Heart right ventricle (tissue), 16 donors: ENCODE data around the gene MAN2A2. TPM values are rescaled to one million over a fixed set of nuclear protein-coding genes. Genes with fewer than 3 reads are reported as not detected.
A peak's percentile ranks its signal among the peaks of the same experiment; 100 is the strongest.

Experiments
- ATAC-seq, 8 donors: fragments of 200-7000 bp; cut with Tn5 transposase; one replicate each; pipeline ENCODE4 v1.9.1; 2020; ENCODE audit warnings: mild to moderate bottlenecking in 8 of 8, moderate library complexity in 8 of 8, moderate number of reproducible peaks in 1 of 8
- DNase-seq, 2 donors: peaks; one replicate each; pipeline ENCODE4 v3.0.0-alpha.2; 2020
- H3K27ac ChIP-seq, 10 donors: fragments of 200-600 bp; sonication (generic) in 2 of 10; one replicate each; pipeline versions ENCODE4 v1.5.0 to v1.8.0; 2020 to 2022; ENCODE audit warnings: mild to moderate bottlenecking in 3 of 10
- H3K27me3 ChIP-seq, 7 donors: fragments of 200-600 bp; one replicate each; pipeline ENCODE4 v1.8.0; 2021 to 2022; ENCODE audit warnings: mild to moderate bottlenecking in 2 of 7
- H3K36me3 ChIP-seq, 9 donors: fragments of 200-600 bp; sonication (generic) in 1 of 9; one replicate each; pipeline versions ENCODE4 v1.5.0 to v1.8.0; 2020 to 2022; ENCODE audit warnings: mild to moderate bottlenecking in 2 of 9
- H3K4me1 ChIP-seq, 9 donors: fragments of 200-600 bp; sonication (generic) in 1 of 9; one replicate each; pipeline versions ENCODE4 v1.5.0 to v1.8.0; 2020 to 2022; ENCODE audit warnings: mild to moderate bottlenecking in 4 of 9
- H3K4me3 ChIP-seq, 10 donors: fragments of 200-600 bp; sonication (generic) in 2 of 10; one replicate each; pipeline versions ENCODE4 v1.5.0 to v1.8.0; 2020 to 2022; ENCODE audit warnings: mild to moderate bottlenecking in 7 of 10, moderate library complexity in 2 of 10
- H3K9me3 ChIP-seq, 11 donors: fragments of 200-600 bp in 10 of 11; sonication (generic) in 2 of 11; one replicate each; pipeline versions ENCODE4 v1.5.0 to v1.8.0; 2013 to 2022; ENCODE audit warnings: mild to moderate bottlenecking in 2 of 11, control low read depth in 1 of 11, moderate library complexity in 1 of 11
- CTCF ChIP-seq, 9 donors: fragments of 200-600 bp; sonication (generic) in 2 of 9; IDR thresholded peaks; one replicate each; pipeline versions ENCODE4 v1.5.0 to v1.8.0; 2021 to 2022; ENCODE audit warnings: antibody characterized with exemption in 9 of 9, mild to moderate bottlenecking in 5 of 9, moderate library complexity in 1 of 9
- WGBS, 2 donors: extraction: QIAGEN DNeasy Blood & Tissue Kit; methylation state at CpG; one replicate each; pipeline ENCODE4 v1.1.7; 2013; ENCODE audit warnings: inconsistent platforms in 1 of 2; 5-methylcytosine and 5-hydroxymethylcytosine counted together
- intact Hi-C, 10 donors: fragments of 100-400 bp; cut with DNase I; formaldehyde crosslinking; loops; one replicate each; pipeline versions ENCODE4 v1.11.1 to v1.14.2; 2022
- polyA plus RNA-seq, 2 donors: library from polyadenylated mRNA; stranded (reverse); fragments of 200-250 nt; gene quantifications; one replicate each; pipeline ENCODE4 v1.2.3, GENCODE V29; 2013
- total RNA-seq, 10 donors: library from RNA; stranded (reverse); fragmentation: NEBNext Ultra II Directional in 3 of 10; extraction: Animal tissue kit (Norgen Biotek cat#: 25700) in 3 of 10; gene quantifications; one replicate each; pipeline versions ENCODE4 v1.2.1 to v1.2.4, GENCODE V29; 2021 to 2023
- donor health status: Arrhythmogenic right ventricular cardiomyopathy.
- donor health status: ischemic (EF 13 %, LVEDD 7.1; RV severe dilation, severe dysfunction).
- donor health status: healthy with polysubstance abuse.
- donor health status: DM: no; HTN: yes; CAD: no.
- donor health status: DM: no; HTN: no; CAD: no.
- donor health status: ischemic (EF 25% LVEDD 6.9; RV normal size, moderate dysfunction).
- donor health status: ischemic (EF 25% LVEDD 5.7; RV mildly dilated, moderate dysfunction).
- donor health status: healthy.
- donor health status: DM: yes; HTN: yes; CAD: no.
- donor health status: Ischemic cardiomyopathy.
- donor health status: ischemic (EF 35%, LVEDD 5.7; RV mildly dilated, moderate dysfunction).
- donor health status: nonischemic (EF 11% LVEDD 7.7; RV severe dilation, severe dysfunction).
- donor health status: DM: yes; HTN: yes; CAD: no.
- donor health status: PGD.
- donor health status: ischemic (EF 29% LVEDD 5.4; RV normal size, mild dysfunction).
- donor health status: nonischemic (EF 23%, LVEDD 6.1; RV moderate dilation, normal function).

MAN2A2 gene
- total and polyA plus RNA-seq, 12 donors, result 24.8 to 157 (median 95.6) TPM

GRCh38 chr15:90956274-90957030 is 53.4 kb downstream of the MAN2A2 start:
- Histone ChIP-seq H3K27ac (peak overlapping the region in 9 of 10 donors; percentile 36 to 77 (median 58)), H3K9me3 (no peaks in the 10 kb centered on the region), H3K27me3 (no peaks in the 10 kb centered on the region), H3K4me1 (peaks cover 0 to 56% (median 32%) of the 10 kb centered on the region in 9 donors), H3K4me3 (peak overlapping the region; percentile 43 to 84 (median 75)), H3K36me3 (peaks cover 0 to 45% (median 19%) of the 10 kb centered on the region in 9 donors)
- WGBS, 2 donors, result 5 to 8% methylated on average over 55 to 56 of the region's 56 CpGs
- DNase-seq, result peak; percentile 78 to 80
- peak; percentile 11 to 43 (median 28) for ATAC-seq
- peak; percentile 87 to 97 (median 95) for TF ChIP-seq CTCF (IDR thresholded peaks at IDR 0.05)
- intact Hi-C loops, result loop anchor here (1.0 to 10.0 kb wide), 15 partner anchors 36 to 316 kb away; partner anchors contain the start of genes PRC1 (in 2 of the 10) and VPS33B (in 1 of the 10)

- peaks cover 0 to 45% (median 17%) of the 10 kb centered on the region in 9 donors for H3K36me3 ChIP-seq
- peak overlapping the region in 9 of 10 donors; percentile 36 to 77 (median 58) for H3K27ac ChIP-seq
- ATAC-seq (peak in 5 of 8 donors; percentile 0 to 13 (median 4)), DNase-seq (peak in 1 of 2 donors; percentile 35)
- 16 to 22% methylated on average over 60 to 63 of the region's 63 CpGs for WGBS, 2 donors
- H3K9me3 ChIP-seq, result no peaks in the 10 kb centered on the region
- TF ChIP-seq CTCF (IDR thresholded peaks at IDR 0.05), result no peak
- H3K27me3 ChIP-seq, result no peaks in the 10 kb centered on the region
- intact Hi-C loops, result loop anchor here (2.0 to 10.0 kb wide), 14 partner anchors 35 to 315 kb away; partner anchors contain the start of genes PRC1 (in 2 of the 10) and VPS33B (in 1 of the 10)
- peak overlapping the region; percentile 43 to 84 (median 75) for H3K4me3 ChIP-seq
- H3K4me1 ChIP-seq, result peaks cover 0 to 56% (median 32%) of the 10 kb centered on the region in 9 donors
Measured at GRCh38 chr15:90957031-90957790, 54.1 kb downstream of the MAN2A2 start.

GRCh38 chr15:90957791-90958190 is 54.7 kb downstream of the MAN2A2 start:
- Histone ChIP-seq H3K9me3 (no peaks in the 10 kb centered on the region), H3K27ac (peak overlapping the region in 4 of 10 donors; percentile 57 to 77 (median 58)), H3K4me3 (peak overlapping the region in 8 of 10 donors; percentile 64 to 84 (median 75)), H3K4me1 (peaks cover 0 to 56% (median 32%) of the 10 kb centered on the region in 9 donors), H3K27me3 (no peaks in the 10 kb centered on the region), H3K36me3 (peaks cover 0 to 45% (median 13%) of the 10 kb centered on the region in 9 donors)
- TF ChIP-seq CTCF (IDR thresholded peaks at IDR 0.05), result no peak
- DNase-seq (no peak), ATAC-seq (no peak)
- 79 to 82% methylated on average over 6 of the region's 6 CpGs for WGBS, 2 donors
- intact Hi-C loops, result loop anchor here (2.0 to 10.0 kb wide), 14 partner anchors 35 to 315 kb away; partner anchors contain the start of genes PRC1 (in 2 of the 10) and VPS33B (in 1 of the 10)
